Measurements from ENCODE around the gene WNT5B. TPM values are rescaled to one million over a fixed set of nuclear protein-coding genes. Genes with fewer than 3 reads are reported as not detected.
"Not testable (repeated sequence)": the region's sequence is repeated elsewhere in the genome, so short reads cannot be mapped to it uniquely, and the experiment has no call there.

WNT5B gene
- total RNA-seq, 4 donors from 2014 or later, result 11.7 to 34.1 (median 17.6) TPM

- Histone ChIP-seq H3K4me3 (peak overlapping the region in 2 of 4 donors; percentile 2 to 99), H3K9me3 (no peaks in the 10 kb centered on the region), H3K27ac (peak overlapping the region in 2 of 4 donors; percentile 98 to 99), H3K36me3 (no peaks in the 10 kb centered on the region), H3K4me1 (peaks cover 0 to 64% (median 12%) of the 10 kb centered on the region in 4 donors), H3K27me3 (no peaks in the 10 kb centered on the region)
- no peak for DNase-seq (ENCODE audit: low spot score in 2 of 2)
- TF ChIP-seq, protein P1, sequence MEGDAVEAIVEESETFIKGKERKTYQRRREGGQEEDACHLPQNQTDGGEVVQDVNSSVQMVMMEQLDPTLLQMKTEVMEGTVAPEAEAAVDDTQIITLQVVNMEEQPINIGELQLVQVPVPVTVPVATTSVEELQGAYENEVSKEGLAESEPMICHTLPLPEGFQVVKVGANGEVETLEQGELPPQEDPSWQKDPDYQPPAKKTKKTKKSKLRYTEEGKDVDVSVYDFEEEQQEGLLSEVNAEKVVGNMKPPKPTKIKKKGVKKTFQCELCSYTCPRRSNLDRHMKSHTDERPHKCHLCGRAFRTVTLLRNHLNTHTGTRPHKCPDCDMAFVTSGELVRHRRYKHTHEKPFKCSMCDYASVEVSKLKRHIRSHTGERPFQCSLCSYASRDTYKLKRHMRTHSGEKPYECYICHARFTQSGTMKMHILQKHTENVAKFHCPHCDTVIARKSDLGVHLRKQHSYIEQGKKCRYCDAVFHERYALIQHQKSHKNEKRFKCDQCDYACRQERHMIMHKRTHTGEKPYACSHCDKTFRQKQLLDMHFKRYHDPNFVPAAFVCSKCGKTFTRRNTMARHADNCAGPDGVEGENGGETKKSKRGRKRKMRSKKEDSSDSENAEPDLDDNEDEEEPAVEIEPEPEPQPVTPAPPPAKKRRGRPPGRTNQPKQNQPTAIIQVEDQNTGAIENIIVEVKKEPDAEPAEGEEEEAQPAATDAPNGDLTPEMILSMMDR (IDR thresholded peaks at IDR 0.05), result no peak
- peak in 1 of 2 donors; percentile 6 for TF ChIP-seq EP300 (IDR thresholded peaks at IDR 0.05)
- 76 to 82% methylated on average over 15 of the region's 15 CpGs for WGBS, 2 donors
Measured at GRCh38 chr12:1692895-1693610, 64.0 kb downstream of the WNT5B start.

DNA sequence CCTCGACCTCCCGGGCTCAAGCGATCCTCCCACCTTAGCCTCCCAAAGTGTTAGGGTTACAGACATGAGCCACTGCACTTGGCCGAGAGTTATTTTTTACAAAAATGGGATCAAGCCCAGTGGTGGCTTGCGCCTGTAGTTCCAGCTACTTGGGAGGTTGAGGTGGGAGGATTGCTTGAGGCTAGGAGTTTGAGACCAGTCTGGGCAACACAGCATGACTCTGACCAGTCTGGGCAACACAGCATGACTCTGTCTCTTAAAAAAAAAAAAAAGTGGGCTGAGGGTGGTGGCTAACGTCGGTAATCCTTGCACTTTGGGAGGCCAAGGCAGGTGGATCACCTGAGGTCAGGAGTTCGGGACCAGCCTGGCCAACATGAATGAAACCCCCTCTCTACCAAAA lies 66.1 kb downstream of the WNT5B start:
- not testable (repeated sequence) for H3K27me3 ChIP-seq; H3K9me3 ChIP-seq; DNase-seq (ENCODE audit: low spot score in 2 of 2); H3K4me3 ChIP-seq; H3K36me3 ChIP-seq; H3K27ac ChIP-seq
- WGBS, 2 donors, result 92 to 95% methylated on average over 8 of the region's 8 CpGs
- peaks cover 0 to 71% (median 12%) of the 10 kb centered on the region in 4 donors for H3K4me1 ChIP-seq

DNA sequence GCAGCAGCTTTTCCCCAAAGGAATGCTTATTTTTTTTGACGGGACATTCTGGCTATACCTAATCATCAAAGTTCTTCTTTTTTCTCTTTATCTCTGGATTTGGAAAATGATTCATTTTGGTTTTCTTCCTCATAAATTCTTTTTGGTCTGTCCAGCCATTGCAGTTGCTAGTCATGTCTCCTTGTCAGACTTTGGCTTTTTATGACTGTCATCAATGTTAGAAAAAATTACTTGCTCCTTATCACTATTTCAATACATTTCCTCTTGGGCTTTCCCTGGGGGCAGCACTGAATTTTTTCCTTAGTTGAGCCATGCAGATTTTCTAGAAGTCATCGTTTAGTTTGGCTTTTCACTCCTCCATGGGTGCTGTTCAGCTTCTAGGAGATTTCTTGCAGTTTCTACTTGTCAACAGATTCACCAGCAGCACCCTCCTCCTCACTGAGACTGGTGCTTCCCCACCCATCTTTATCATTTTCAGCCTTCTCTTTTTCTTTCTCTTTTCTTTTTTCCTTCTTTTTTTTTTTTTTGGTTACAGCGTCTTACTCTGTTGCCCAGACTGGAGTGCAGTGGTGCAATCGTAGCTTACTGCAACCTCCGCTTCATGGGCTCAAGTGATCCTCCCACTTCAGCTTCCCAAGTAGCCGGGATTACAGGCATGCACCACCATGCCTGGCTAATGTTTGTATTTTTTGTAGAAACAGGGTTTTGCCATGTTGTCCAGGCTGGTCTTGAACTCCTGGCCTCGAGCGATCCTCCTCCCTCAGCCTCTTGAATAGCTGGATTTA lies 67.0 kb downstream of the WNT5B start:
- no peak for DNase-seq (ENCODE audit: low spot score in 2 of 2)
- H3K9me3 ChIP-seq, result no peaks in the 10 kb centered on the region
- H3K27ac ChIP-seq, result peak overlapping the region in 1 of 4 donors; percentile 28
- H3K36me3 ChIP-seq, result no peaks in the 10 kb centered on the region
- no peak overlapping the region for H3K4me3 ChIP-seq
- TF ChIP-seq, protein P1 (IDR thresholded peaks at IDR 0.05), result no peak
- TF ChIP-seq POLR2A (IDR thresholded peaks at IDR 0.05) (no peak), EP300 (IDR thresholded peaks at IDR 0.05) (no peak)
- no peaks in the 10 kb centered on the region for H3K27me3 ChIP-seq
- WGBS, 2 donors, result 69 to 73% methylated on average over 8 of the region's 8 CpGs
- H3K4me1 ChIP-seq, result peaks cover 0 to 72% (median 12%) of the 10 kb centered on the region in 4 donors

GRCh38 chr12:1696800-1697199 lies 67.8 kb downstream of the WNT5B start:
- no peak overlapping the region for H3K4me3 ChIP-seq
- no peaks in the 10 kb centered on the region for H3K27me3 ChIP-seq
- H3K9me3 ChIP-seq, result no peaks in the 10 kb centered on the region
- H3K4me1 ChIP-seq, result peaks cover 0 to 71% (median 12%) of the 10 kb centered on the region in 4 donors
- no peaks in the 10 kb centered on the region for H3K36me3 ChIP-seq
- H3K27ac ChIP-seq, result peak overlapping the region in 1 of 4 donors; percentile 35
- TF ChIP-seq POLR2A (IDR thresholded peaks at IDR 0.05), result no peak
- TF ChIP-seq EP300 (IDR thresholded peaks at IDR 0.05), result no peak
- TF ChIP-seq, protein P1 (IDR thresholded peaks at IDR 0.05), result no peak
- DNase-seq (ENCODE audit: low spot score in 2 of 2), result no peak

Small RNA genes lying within 50 kb of the gene (small RNA-seq; reads per million reads assigned to genes)
- gene MIR3649, result not detected

Other genes with a start within 250 kb of the WNT5B start
- 10 to 100 TPM; 11.7 to 21.4 (median 17.3) TPM for gene FBXL14, start 34.6 kb upstream of the WNT5B start, total RNA-seq
- 100 to 1,000 TPM in 1 of 4 donors, 10 to 100 TPM in 3; 66.6 to 123 (median 72.1) TPM for gene ADIPOR2, start 61.8 kb downstream of the WNT5B start, total RNA-seq
- not detected for gene LRTM2, start 191.3 kb downstream of the WNT5B start, total RNA-seq

All from tibial nerve (tissue), 4 donors.